Left ventricle myocardium inferior (tissue), 1 donor: ENCODE results near the gene PRIMA1. TPM values are rescaled to one million over a fixed set of nuclear protein-coding genes. Genes with fewer than 3 reads are reported as not detected.

Source experiments
- DNase-seq: peaks from one replicate; pipeline ENCODE4 v3.0.0-alpha.2; 2020
- H3K27ac ChIP-seq: fragments of 200-600 bp; replicated peaks from 2 replicates; pipeline ENCODE4 v1.8.0; 2021
- H3K27me3 ChIP-seq: fragments of 200-600 bp; 2 replicates; pipeline ENCODE4 v1.8.0; 2021; ENCODE audit warnings: low read depth
- H3K36me3 ChIP-seq: fragments of 200-600 bp; 2 replicates; pipeline ENCODE4 v1.8.0; 2021
- H3K4me1 ChIP-seq: fragments of 200-600 bp; 2 replicates; pipeline ENCODE4 v1.8.0; 2021
- H3K4me3 ChIP-seq: fragments of 200-600 bp; 2 replicates; pipeline ENCODE4 v1.8.0; 2021; ENCODE audit warnings: mild to moderate bottlenecking, moderate library complexity
- H3K9me3 ChIP-seq: fragments of 200-600 bp; replicated peaks from 2 replicates; pipeline ENCODE4 v1.8.0; 2021
- CTCF ChIP-seq: fragments of 200-600 bp; IDR thresholded peaks from 2 replicates; pipeline ENCODE4 v1.8.0; 2021; ENCODE audit warnings: antibody characterized with exemption, mild to moderate bottlenecking, borderline replicate concordance
- intact Hi-C: fragments of 100-400 bp; cut with micrococcal nuclease; formaldehyde crosslinking; loops from one replicate; pipeline ENCODE4 v1.11.0; 2022
- total RNA-seq: library from RNA; stranded (reverse); fragmentation: NEBNext Ultra II Directional; extraction: Animal tissue kit (Norgen Biotek cat#: 25700); gene quantifications from one replicate; pipeline ENCODE4 v1.2.1, GENCODE V29; 2021
- donor health status: DM: no; HTN: yes; CAD: no; lungs with severe emphysema.

Gene PRIMA1
- total RNA-seq, 1 donor from 2014 or later = 7.3 TPM

- Histone ChIP-seq H3K9me3 (no peaks in the 10 kb centered on the region), H3K36me3 (no peaks in the 10 kb centered on the region), H3K4me3 (no peak overlapping the region), H3K4me1 (no peaks in the 10 kb centered on the region), H3K27ac (no peak overlapping the region), H3K27me3 (peaks cover 34% of the 10 kb centered on the region)
- TF ChIP-seq CTCF = no peak
- no peak for DNase-seq
- intact Hi-C loops = no loop called here
Measured at GRCh38 chr14:93717668-93718320, 70.5 kb downstream of the PRIMA1 start.

- Histone ChIP-seq H3K27ac (no peak overlapping the region), H3K36me3 (no peaks in the 10 kb centered on the region), H3K4me1 (no peaks in the 10 kb centered on the region), H3K27me3 (peaks cover 40% of the 10 kb centered on the region), H3K4me3 (no peak overlapping the region), H3K9me3 (no peaks in the 10 kb centered on the region)
- DNase-seq = no peak
- TF ChIP-seq CTCF = no peak
- intact Hi-C loops = no loop called here
Measured at GRCh38 chr14:93716746-93717667, 71.3 kb downstream of the PRIMA1 start.

GRCh38 chr14:93716002-93716745, 72.1 kb downstream of the PRIMA1 start:
- Histone ChIP-seq H3K4me1 (no peaks in the 10 kb centered on the region), H3K4me3 (no peak overlapping the region), H3K27ac (no peak overlapping the region), H3K36me3 (no peaks in the 10 kb centered on the region), H3K27me3 (peaks cover 40% of the 10 kb centered on the region), H3K9me3 (no peaks in the 10 kb centered on the region)
- no peak for TF ChIP-seq CTCF
- no peak for DNase-seq
- intact Hi-C loops = no loop called here

GRCh38 chr14:93715279-93715927, 72.9 kb downstream of the PRIMA1 start:
- DNase-seq = no peak
- intact Hi-C loops = no loop called here
- Histone ChIP-seq H3K9me3 (no peaks in the 10 kb centered on the region), H3K4me1 (no peaks in the 10 kb centered on the region), H3K27ac (no peak overlapping the region), H3K36me3 (no peaks in the 10 kb centered on the region), H3K27me3 (peaks cover 40% of the 10 kb centered on the region), H3K4me3 (no peak overlapping the region)
- TF ChIP-seq CTCF = no peak

GRCh38 chr14:93714605-93715004, 73.7 kb downstream of the PRIMA1 start:
- H3K9me3 ChIP-seq = no peaks in the 10 kb centered on the region
- H3K4me3 ChIP-seq = no peak overlapping the region
- H3K4me1 ChIP-seq = no peaks in the 10 kb centered on the region
- intact Hi-C loops = no loop called here
- no peak for TF ChIP-seq CTCF
- no peaks in the 10 kb centered on the region for H3K36me3 ChIP-seq
- no peak for DNase-seq
- H3K27me3 ChIP-seq = peaks cover 40% of the 10 kb centered on the region
- H3K27ac ChIP-seq = no peak overlapping the region
